SKM-1 treated with dmso at 0.1 percent for 144 hours (cell line): Measurements from ENCODE around the gene C1orf53.
"Not testable (repeated sequence)": the region's sequence is repeated elsewhere in the genome, so short reads cannot be mapped to it uniquely, and the experiment has no call there.

ENCODE experiments used
- DNase-seq: peaks from one replicate; lab custom pipeline; 2025; ENCODE audit not compliant: unreplicated experiment; lab: John Stamatoyannopoulos, UW

C1orf53 gene

DNA sequence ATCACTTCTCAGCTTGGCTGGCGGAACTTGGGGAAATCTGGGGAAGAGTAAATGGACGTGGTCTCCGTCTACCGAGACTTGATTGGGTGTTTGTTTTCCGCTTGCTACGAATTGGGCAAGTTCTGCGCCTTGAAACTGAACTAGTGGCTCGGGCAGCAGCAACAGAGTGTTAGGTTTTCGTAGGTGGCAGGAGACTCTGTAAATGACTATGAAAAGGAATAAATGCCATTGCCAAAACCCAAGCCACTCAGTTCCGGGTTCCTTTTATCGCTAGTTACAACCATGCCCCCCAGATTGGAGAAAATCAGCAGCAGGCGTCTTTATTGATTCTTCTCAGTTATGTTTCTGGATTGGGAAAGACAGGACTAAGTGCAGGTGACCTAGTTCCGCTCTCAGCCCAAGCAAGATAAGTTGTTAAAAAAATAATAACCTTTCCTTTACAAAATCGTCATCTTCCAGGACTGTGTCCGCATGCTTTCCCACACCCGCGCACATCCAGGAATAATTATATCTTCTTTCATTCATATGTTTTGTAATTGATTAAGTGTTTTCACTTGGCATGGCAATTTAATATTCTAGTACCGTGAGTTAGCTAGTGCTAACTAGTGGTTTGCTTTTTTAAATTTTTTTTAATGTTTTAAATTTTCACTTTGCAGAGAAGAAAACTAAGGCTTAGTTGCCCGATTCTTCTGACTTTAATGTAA, 18.1 kb downstream of the C1orf53 start:
- DNase-seq, result no peak

GRCh38 chr1:197921235-197922069, 19.0 kb downstream of the C1orf53 start:
- DNase-seq, result no peak

GRCh38 chr1:197922070-197922390, 19.6 kb downstream of the C1orf53 start:
- DNase-seq, result no peak

- no peak for DNase-seq
Observed at GRCh38 chr1:197923038-197923437, 20.6 kb downstream of the C1orf53 start.

DNA sequence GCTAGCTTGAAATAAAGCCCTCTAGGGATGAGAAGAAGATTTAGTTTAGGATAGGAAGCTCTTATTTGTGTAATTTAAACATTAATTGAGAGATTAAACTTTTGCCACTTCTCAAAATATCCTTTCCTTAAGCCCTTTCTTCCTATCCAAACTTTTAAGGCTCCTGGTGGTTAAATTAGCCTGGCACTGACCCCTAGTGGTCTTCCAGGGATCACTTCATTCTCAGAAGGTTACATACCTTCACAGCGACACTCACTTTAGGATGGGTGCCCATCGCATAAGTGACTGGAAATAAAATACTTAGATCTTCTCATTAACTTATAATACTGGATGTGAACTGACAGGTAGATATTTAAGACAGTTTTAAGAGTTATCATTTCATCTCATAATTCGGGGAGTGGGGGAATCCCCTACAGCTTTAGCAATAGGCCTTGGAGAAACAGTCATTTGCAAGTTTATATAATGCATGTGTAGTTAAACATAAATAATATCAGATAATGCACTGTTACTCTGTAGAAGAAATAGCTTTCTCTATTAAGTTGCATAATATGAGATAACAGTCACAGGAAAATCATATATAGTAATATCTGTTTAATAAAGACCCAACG, 22.2 kb downstream of the C1orf53 start:
- DNase-seq, result peak; percentile 83

DNA sequence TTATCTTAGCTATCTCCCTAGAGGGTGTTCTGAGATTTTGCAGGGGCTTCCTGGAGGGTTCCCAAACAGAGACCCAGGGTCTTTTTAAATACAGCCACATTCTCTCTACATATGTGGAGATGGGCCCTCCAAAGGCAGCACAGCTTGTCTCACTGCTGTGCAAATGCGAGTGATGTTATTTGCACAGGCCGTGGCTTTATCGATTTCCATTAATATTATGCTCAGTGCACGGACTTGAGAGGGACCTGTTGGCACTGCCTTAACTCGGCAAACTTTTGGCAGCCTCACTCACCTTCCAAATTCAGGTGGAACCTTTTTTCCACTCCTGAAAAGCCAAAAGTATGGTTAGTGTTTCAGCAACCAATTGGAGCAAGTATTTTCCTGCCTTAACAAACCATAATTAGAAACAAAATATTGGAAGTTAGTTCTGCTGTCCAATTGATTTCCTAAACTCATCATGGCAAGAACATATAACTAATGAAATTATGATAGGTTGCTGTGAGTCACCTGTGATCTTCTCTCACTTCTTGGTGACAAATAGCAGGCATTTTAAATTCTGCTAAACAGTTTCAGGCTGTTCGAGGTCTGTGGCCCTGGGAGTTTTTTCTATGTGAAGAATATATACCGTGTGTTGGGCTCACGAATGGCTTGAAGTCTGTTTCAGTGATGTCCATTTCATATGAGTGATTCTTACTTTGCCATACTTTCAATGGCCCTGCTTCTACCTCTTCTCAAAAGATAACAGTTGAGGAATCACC, 25.7 kb downstream of the C1orf53 start:
- no peak for DNase-seq

- no peak for DNase-seq
Observed at GRCh38 chr1:197928849-197929336, 26.5 kb downstream of the C1orf53 start.

- no peak for DNase-seq
Observed at GRCh38 chr1:197933016-197933415, 30.6 kb downstream of the C1orf53 start.

- no peak for DNase-seq
Observed at GRCh38 chr1:197933647-197934046, 31.2 kb downstream of the C1orf53 start.

DNA sequence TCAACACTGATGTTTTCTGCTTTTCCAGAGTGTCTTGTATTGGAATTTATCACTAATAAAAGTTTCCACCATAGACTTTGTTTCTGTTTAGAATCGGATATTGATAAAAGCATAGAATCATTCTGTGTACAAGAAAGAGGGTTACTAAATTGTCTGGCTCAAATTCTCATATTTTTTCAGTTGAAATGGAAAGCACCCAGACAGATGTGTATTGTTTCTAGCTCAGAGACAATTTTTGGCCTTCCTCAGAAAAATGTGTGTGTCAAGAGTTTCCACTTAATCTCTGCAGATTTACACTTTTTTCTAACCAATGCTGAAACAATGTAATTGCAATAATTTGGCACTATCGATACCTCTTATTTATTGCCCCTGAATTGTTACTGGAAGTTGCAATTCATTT, 35.0 kb downstream of the C1orf53 start:
- DNase-seq, result no peak

DNA sequence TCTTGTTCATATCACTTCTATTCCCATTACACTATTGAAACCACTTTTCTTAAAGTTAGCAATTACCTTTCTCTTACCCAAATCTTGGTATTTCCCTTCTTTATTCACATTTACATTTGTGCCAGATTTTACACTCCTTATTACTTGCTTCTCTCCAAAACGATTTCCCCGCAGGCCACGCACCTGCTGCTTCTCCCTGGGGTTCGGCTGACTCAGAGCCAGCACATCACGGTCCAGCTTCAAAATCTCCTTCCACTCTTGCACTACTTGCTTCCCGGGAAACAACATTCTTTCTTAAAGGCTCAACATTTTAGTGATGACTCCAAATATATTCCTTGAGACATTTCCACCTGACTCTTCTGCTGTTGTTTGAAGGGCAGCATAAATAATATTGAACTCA, 35.5 kb downstream of the C1orf53 start:
- DNase-seq, result no peak

- DNase-seq, result not testable (repeated sequence)
Observed at GRCh38 chr1:197939159-197939980, 36.9 kb downstream of the C1orf53 start.

DNA sequence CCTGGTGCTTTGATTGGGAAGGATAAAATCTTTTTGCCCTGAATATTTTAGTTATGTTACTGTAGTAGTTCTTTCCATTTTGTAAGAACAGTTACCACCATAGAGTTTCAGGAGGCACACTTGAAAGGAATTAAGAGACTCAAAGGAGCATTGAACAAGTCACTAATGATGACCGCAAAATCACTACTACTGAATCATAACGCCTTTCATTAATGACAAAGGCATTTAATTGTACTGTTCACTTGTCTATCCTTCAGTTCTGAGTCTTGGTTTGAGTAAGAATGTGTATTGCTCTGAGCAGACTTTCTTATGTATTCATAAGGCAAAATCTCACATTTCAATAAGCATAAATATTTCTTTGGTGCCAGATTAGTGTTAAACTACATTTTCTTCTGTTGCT, 39.6 kb downstream of the C1orf53 start:
- DNase-seq, result no peak

GRCh38 chr1:197944485-197944884, 42.1 kb downstream of the C1orf53 start:
- no peak for DNase-seq

- no peak for DNase-seq
Observed at GRCh38 chr1:197948926-197949899, 46.8 kb downstream of the C1orf53 start.

- DNase-seq, result no peak
Observed at GRCh38 chr1:197951089-197951488, 48.7 kb downstream of the C1orf53 start.

DNA sequence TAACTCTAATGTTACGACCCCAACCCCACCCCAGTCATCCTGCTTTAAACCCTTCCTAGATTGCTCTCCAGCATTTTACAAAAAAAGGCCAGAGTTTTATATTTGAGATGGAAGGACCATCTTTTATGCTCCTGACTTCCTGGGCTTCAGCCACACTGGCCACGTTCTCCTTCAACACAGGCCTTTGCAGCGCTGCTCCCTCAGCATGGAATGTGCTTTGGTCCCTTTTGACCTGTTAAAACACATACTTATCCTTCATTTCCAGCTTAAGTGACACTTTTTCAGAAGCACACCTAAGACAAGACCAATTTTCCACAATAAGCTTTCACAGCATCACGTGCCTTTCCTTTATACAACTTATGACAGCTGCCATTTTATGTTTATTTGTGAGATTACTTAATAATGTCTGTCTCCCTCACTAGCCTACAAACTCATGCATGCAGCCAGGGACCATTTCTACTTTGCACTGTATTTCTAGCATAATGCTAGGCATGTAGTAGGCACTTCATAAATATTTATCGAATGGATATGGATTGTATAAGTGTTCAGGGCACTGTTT, 49.3 kb downstream of the C1orf53 start:
- no peak for DNase-seq

GRCh38 chr1:197953472-197953871, 51.0 kb downstream of the C1orf53 start:
- DNase-seq, result not testable (repeated sequence)
